ENCODE data around the gene MPZL1. TPM values are rescaled to one million over a fixed set of nuclear protein-coding genes. Genes with fewer than 3 reads are reported as not detected.

MPZL1 gene
- total and polyA plus RNA-seq, 2 of the 13 experiments (the other 11 are each of a cell fraction or from before 2014, with no cell fraction given), result 38.0 to 68.7 TPM

DNA sequence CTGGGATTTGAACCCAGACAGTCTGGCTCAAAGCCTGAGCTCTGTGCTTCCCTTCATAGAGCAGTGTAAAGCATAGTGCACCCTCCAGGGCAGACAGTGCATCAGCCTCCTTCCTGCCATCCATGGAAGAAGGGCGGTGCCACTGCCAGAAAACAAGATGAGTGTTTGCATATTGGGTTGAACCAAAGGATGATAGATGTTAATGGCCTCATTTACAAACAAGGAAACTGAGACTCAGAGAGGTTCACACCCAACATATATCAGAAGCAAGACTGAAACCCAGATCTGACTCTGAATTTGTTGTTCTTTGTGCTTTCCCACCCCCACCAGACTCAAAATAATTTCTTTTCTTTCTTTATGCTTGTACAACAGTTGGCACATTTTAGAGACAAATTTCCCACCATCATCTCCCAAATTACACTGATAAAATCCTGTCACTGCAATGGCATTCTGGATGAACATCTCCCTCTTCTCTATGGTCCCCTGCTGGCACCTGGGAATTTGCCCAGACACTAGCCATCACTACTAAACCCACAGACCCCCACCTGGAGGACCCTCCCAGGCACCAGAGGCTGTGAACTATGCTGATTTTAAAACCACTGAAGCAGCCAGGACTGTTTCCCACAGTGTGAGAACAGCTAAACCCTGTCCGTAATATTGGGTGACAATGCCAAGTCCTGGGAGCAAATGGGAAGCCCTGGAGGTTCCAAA lies 45.4 kb upstream of the MPZL1 start:
- no peak for TF ChIP-seq ZNF816 (CRISPR knock-in tag; IDR thresholded peaks at IDR 0.05; ENCODE audit: borderline replicate concordance)
- CTCF ChIA-PET (ENCODE audit: low intra/inter-chr PET ratio, low total read pairs), result no interaction called here

GRCh38 chr1:167676916-167677848 lies 44.6 kb upstream of the MPZL1 start:
- H3K9me3 ChIP-seq (ENCODE audit: low read length), result no peaks in the 10 kb centered on the region
- H3K4me3 ChIP-seq (replicated peaks in 1 of 3; ENCODE audit: insufficient read depth in 1 of 3, low read depth in 2 of 3, low read length in 3 of 3), result no peak overlapping the region
- 37% methylated on average over 6 of the region's 7 CpGs for WGBS (ENCODE audit: low lambda C conversion rate)
- no peaks in the 10 kb centered on the region; a peak in 1 of 5 replicates for H3K27me3 ChIP-seq (ENCODE audit: control insufficient read depth in 1 of 2, insufficient read depth in 2 of 2, low read length in 2 of 2)
- CTCF ChIA-PET (ENCODE audit: low intra/inter-chr PET ratio, low total read pairs), result no interaction called here
- POLR2A ChIA-PET, result no interaction called here
- H3K27ac ChIP-seq (ENCODE audit: extremely low read length, insufficient read depth, low read length), result no peak overlapping the region
- H3K79me2 ChIP-seq (ENCODE audit: insufficient read depth, low read length), result no peaks in the 10 kb centered on the region
- ATAC-seq (no peak), DNase-seq (ENCODE audit: low spot score) (no peak), FAIRE-seq (no peak)
- H3K9ac ChIP-seq (ENCODE audit: insufficient read depth, low read depth, low read length), result no peak overlapping the region
- BruUV-seq (replicated peaks), result no TSS peak
- intact Hi-C loops (cut with micrococcal nuclease; ENCODE audit: unreplicated experiment), result no loop called here
- no peaks in the 10 kb centered on the region for H3K36me3 ChIP-seq (replicated peaks in 1 of 2; ENCODE audit: control insufficient read depth in 1 of 2, insufficient read depth in 2 of 2, low read length in 2 of 2)
- in situ Hi-C loops (cut with HindIII; ENCODE audit: extremely low pct_ligation_motif_present, low pct_unique_long_range_greater_than_20kb), result no loop called here
- no peak overlapping the region for H3K4me2 ChIP-seq (ENCODE audit: low read depth, low read length)
- no peak overlapping the region for H2AFZ ChIP-seq (ENCODE audit: low read length)
- peaks cover 15% of the 10 kb centered on the region for H3K4me1 ChIP-seq (ENCODE audit: insufficient read depth, low read length)
- no peaks in the 10 kb centered on the region for H4K20me1 ChIP-seq (ENCODE audit: insufficient read depth, low read length)
- TF ChIP-seq NCOA2 (CRISPR knock-in tag; IDR thresholded peaks at IDR 0.05), result no peak
- TF ChIP-seq CBX2 (IDR thresholded peaks at IDR 0.05; ENCODE audit: low read depth, low read length), result no peak
- no peak for TF ChIP-seq CBX2 (CRISPR knock-in tag; IDR thresholded peaks at IDR 0.05; ENCODE audit: low read depth)
- TF ChIP-seq ZNF850 (CRISPR knock-in tag; conservative IDR thresholded peaks at IDR 0.05), result no peak
- TF ChIP-seq ZNF772 (CRISPR knock-in tag; IDR thresholded peaks at IDR 0.05), result no peak
- no peak for TF ChIP-seq HMG20B (CRISPR knock-in tag; conservative IDR thresholded peaks at IDR 0.05)
- TF ChIP-seq ZNF614 (CRISPR knock-in tag; IDR thresholded peaks at IDR 0.05; ENCODE audit: borderline replicate concordance), result no peak
- TF ChIP-seq SRSF4 (IDR thresholded peaks at IDR 0.05; ENCODE audit: low read depth, low read length, poor library complexity, severe bottlenecking), result no peak
- TF ChIP-seq CBX1 (IDR thresholded peaks at IDR 0.05; ENCODE audit: low read depth), result no peak
- no peak for TF ChIP-seq KDM5B (CRISPR knock-in tag; IDR thresholded peaks at IDR 0.05; ENCODE audit: borderline replicate concordance)
- TF ChIP-seq ZNF75D (CRISPR knock-in tag; IDR thresholded peaks at IDR 0.05; ENCODE audit: borderline replicate concordance), result no peak
- TF ChIP-seq ZNF121 (CRISPR knock-in tag; IDR thresholded peaks at IDR 0.05), result no peak
- no peak for TF ChIP-seq FOSL1 (CRISPR knock-in tag; IDR thresholded peaks at IDR 0.05; ENCODE audit: borderline replicate concordance)
- no peak for TF ChIP-seq ATF1 (CRISPR knock-in tag; IDR thresholded peaks at IDR 0.05)
- TF ChIP-seq RFX3 (CRISPR knock-in tag; IDR thresholded peaks at IDR 0.05), result no peak

More for the DNA sequence above, 45.4 kb upstream of the MPZL1 start:
- 72% methylated on average over 2 of the region's 2 CpGs for WGBS (ENCODE audit: low lambda C conversion rate)
- Histone ChIP-seq H3K4me2 (ENCODE audit: low read depth, low read length) (no peak overlapping the region), H3K36me3 (replicated peaks in 1 of 2; ENCODE audit: control insufficient read depth in 1 of 2, insufficient read depth in 2 of 2, low read length in 2 of 2) (no peaks in the 10 kb centered on the region), H3K9ac (ENCODE audit: insufficient read depth, low read depth, low read length) (no peak overlapping the region), H3K4me1 (ENCODE audit: insufficient read depth, low read length) (peaks cover 15% of the 10 kb centered on the region), H3K27ac (ENCODE audit: extremely low read length, insufficient read depth, low read length) (no peak overlapping the region), H3K9me3 (ENCODE audit: low read length) (no peaks in the 10 kb centered on the region), H3K27me3 (ENCODE audit: control insufficient read depth in 1 of 2, insufficient read depth in 2 of 2, low read length in 2 of 2) (no peaks in the 10 kb centered on the region; a peak in 1 of 5 replicates), H2AFZ (ENCODE audit: low read length) (no peak overlapping the region), H3K79me2 (ENCODE audit: insufficient read depth, low read length) (no peaks in the 10 kb centered on the region), H4K20me1 (ENCODE audit: insufficient read depth, low read length) (no peaks in the 10 kb centered on the region), H3K4me3 (replicated peaks in 1 of 3; ENCODE audit: insufficient read depth in 1 of 3, low read depth in 2 of 3, low read length in 3 of 3) (no peak overlapping the region)
- no peak for FAIRE-seq
- intact Hi-C loops (cut with micrococcal nuclease; ENCODE audit: unreplicated experiment) (no loop called here), in situ Hi-C loops (cut with HindIII; ENCODE audit: extremely low pct_ligation_motif_present, low pct_unique_long_range_greater_than_20kb) (no loop called here)
- no peak for ATAC-seq
- POLR2A ChIA-PET, result no interaction called here
- BruUV-seq (replicated peaks), result no TSS peak
- no peak for DNase-seq (ENCODE audit: low spot score)
